GM23338 (cell line): ENCODE measurements around the gene MLLT6.

Experiments
- CTCF ChIP-seq, 2 experiments: fragments of 200-600 bp in 1 of 2; sonication (generic) in 1 of 2; conservative IDR thresholded peaks; 2 replicates each; pipeline versions ENCODE4 v1.5.1 to v1.6.1; 2016 to 2017; ENCODE audit warnings: antibody characterized with exemption in 2 of 2, low read depth in 2 of 2, mild to moderate bottlenecking in 2 of 2, moderate library complexity in 1 of 2
- EZH2 ChIP-seq: fragments of 200-600 bp; sonication (generic); IDR thresholded peaks from one replicate; pipeline ENCODE4 v1.8.0; 2017; ENCODE audit warnings: antibody characterized with exemption, mild to moderate bottlenecking, low read depth; ENCODE audit not compliant: unreplicated experiment
- EZH2phosphoT487 ChIP-seq: fragments of 200-600 bp; sonication (generic); IDR thresholded peaks from one replicate; pipeline ENCODE4 v1.8.1; 2018; ENCODE audit warnings: antibody characterized with exemption; ENCODE audit not compliant: unreplicated experiment
- JUNB ChIP-seq: IDR thresholded peaks from one replicate; pipeline ENCODE4 v1.6.1; 2016; ENCODE audit warnings: antibody characterized with exemption; ENCODE audit not compliant: unreplicated experiment
- REST ChIP-seq: IDR thresholded peaks from one replicate; pipeline ENCODE4 v1.6.1; 2018; ENCODE audit warnings: antibody characterized with exemption; ENCODE audit not compliant: unreplicated experiment
- ZNF462 ChIP-seq: fragments of 250-450 bp; sonication (Bioruptor Pico); IDR thresholded peaks from 2 replicates; pipeline ENCODE4 v1.5.0; 2020; ENCODE audit warnings: mild to moderate bottlenecking, moderate library complexity

- TF ChIP-seq CTCF (conservative IDR thresholded peaks at IDR 0.05; ENCODE audit: low read depth in 2 of 2) (no peak), EZH2 (no peak), JUNB (no peak), EZH2phosphoT487 (no peak), REST (no peak), ZNF462 (CRISPR knock-in tag) (no peak)
Observed at GRCh38 chr17:38667787-38668122, 37.3 kb upstream of the MLLT6 start.
